Right forelimb (tissue), 1 donor: ENCODE results near the gene SUSD4.
"Not testable (repeated sequence)": the region's sequence is repeated elsewhere in the genome, so short reads cannot be mapped to it uniquely, and the experiment has no call there.

Source experiments
- DNase-seq: peaks from one replicate; pipeline ENCODE4 v3.0.0-alpha.2; 2018

SUSD4 gene

GRCh38 chr1:223285452-223285851 lies 78.5 kb downstream of the SUSD4 start:
- DNase-seq = no peak

GRCh38 chr1:223283697-223284096 lies 80.3 kb downstream of the SUSD4 start:
- DNase-seq = not testable (repeated sequence)

- DNase-seq = not testable (repeated sequence)
These were observed 85.7 kb downstream of the SUSD4 start for GRCh38 chr1:223278311-223278710.

- no peak for DNase-seq
These were observed 87.9 kb downstream of the SUSD4 start for GRCh38 chr1:223276029-223276428.

GRCh38 chr1:223273511-223273910 lies 90.5 kb downstream of the SUSD4 start:
- DNase-seq = no peak

GRCh38 chr1:223271085-223271781 lies 92.7 kb downstream of the SUSD4 start:
- DNase-seq = no peak

GRCh38 chr1:223270155-223270554 lies 93.8 kb downstream of the SUSD4 start:
- DNase-seq = no peak

- no peak for DNase-seq
These were observed 95.0 kb downstream of the SUSD4 start for GRCh38 chr1:223269006-223269405.

- DNase-seq = no peak
These were observed 97.3 kb downstream of the SUSD4 start for GRCh38 chr1:223266632-223267172.

GRCh38 chr1:223264983-223265908 lies 98.7 kb downstream of the SUSD4 start:
- DNase-seq = no peak

GRCh38 chr1:223264529-223264928 lies 99.4 kb downstream of the SUSD4 start:
- no peak for DNase-seq

GRCh38 chr1:223261914-223262313 lies 102.1 kb downstream of the SUSD4 start:
- no peak for DNase-seq

- no peak for DNase-seq
These were observed 103.3 kb downstream of the SUSD4 start for GRCh38 chr1:223260712-223261111.

GRCh38 chr1:223259462-223259861 lies 104.5 kb downstream of the SUSD4 start:
- no peak for DNase-seq

- DNase-seq = no peak
These were observed 105.2 kb downstream of the SUSD4 start for GRCh38 chr1:223258751-223259198.

- no peak for DNase-seq
These were observed 106.0 kb downstream of the SUSD4 start for GRCh38 chr1:223257856-223258550.

GRCh38 chr1:223256034-223256433 lies 107.9 kb downstream of the SUSD4 start:
- no peak for DNase-seq

- DNase-seq = no peak
These were observed 110.1 kb downstream of the SUSD4 start for GRCh38 chr1:223253916-223254315.

GRCh38 chr1:223251387-223251786 lies 112.6 kb downstream of the SUSD4 start:
- DNase-seq = not testable (repeated sequence)

GRCh38 chr1:223250632-223251015 lies 113.4 kb downstream of the SUSD4 start:
- no peak for DNase-seq

GRCh38 chr1:223249854-223250631 lies 113.9 kb downstream of the SUSD4 start:
- DNase-seq = no peak

GRCh38 chr1:223248770-223249140 lies 115.2 kb downstream of the SUSD4 start:
- DNase-seq = no peak
